WTC11 (cell line): ENCODE measurements around the gene GAST. TPM values are rescaled to one million over a fixed set of nuclear protein-coding genes. Genes with fewer than 3 reads are reported as not detected.
A peak's percentile ranks its signal among the peaks of the same experiment; 100 is the strongest.

Experiments used
- ATAC-seq: fragments of 200-7000 bp; cut with Tn5 transposase; 2 replicates; pipeline ENCODE4 v1.10.0; 2021; ENCODE audit warnings: mild to moderate bottlenecking, moderate library complexity
- CTCF ChIA-PET: fragments of 300-600 bp; sonication (Branson Sonifier 250); formaldehyde crosslinking; loops from one replicate; lab custom pipeline; 2021; ENCODE audit warnings: antibody characterized with exemption; lab: Charles Lee
- POLR2A ChIA-PET: fragments of 350-600 bp; sonication (Branson Sonifier 250); formaldehyde crosslinking; loops from one replicate; lab custom pipeline; 2021; ENCODE audit warnings: antibody characterized with exemption; lab: Charles Lee
- DNase-seq: peaks from one replicate; pipeline ENCODE4 v3.0.0; 2021; ENCODE audit warnings: low spot score
- H3K27ac Mint-ChIP-seq: 2 replicates; pipeline ENCODE4 v1.8.0; 2021; ENCODE audit warnings: mixed read lengths
- H3K27me3 Mint-ChIP-seq: 2 replicates; pipeline ENCODE4 v1.8.0; 2021; ENCODE audit warnings: low read depth, mild to moderate bottlenecking, moderate library complexity, mixed read lengths
- H3K36me3 Mint-ChIP-seq: 2 replicates; pipeline ENCODE4 v1.8.0; 2021; ENCODE audit warnings: mixed read lengths
- H3K4me1 Mint-ChIP-seq: 2 replicates; pipeline ENCODE4 v1.8.0; 2022; ENCODE audit warnings: mixed read lengths
- H3K4me3 Mint-ChIP-seq: 2 replicates; pipeline ENCODE4 v1.8.0; 2021; ENCODE audit warnings: mild to moderate bottlenecking, moderate library complexity, mixed read lengths
- H3K9me3 Mint-ChIP-seq: 2 replicates; pipeline ENCODE4 v1.8.0; 2021; ENCODE audit warnings: mixed read lengths
- AFF4 ChIP-seq: sonication (generic); formaldehyde crosslinking; IDR thresholded peaks from 2 replicates; pipeline ENCODE4 v1.8.1; 2023; ENCODE audit warnings: mild to moderate bottlenecking, missing genetic modification reagents, borderline replicate concordance
- E2F4 ChIP-seq: sonication (generic); formaldehyde crosslinking; IDR thresholded peaks from 2 replicates; pipeline ENCODE4 v1.8.1; 2022; ENCODE audit warnings: low read depth, mild to moderate bottlenecking, moderate library complexity, missing genetic modification reagents, borderline replicate concordance
- ESRRA ChIP-seq: sonication (generic); formaldehyde crosslinking; IDR thresholded peaks from 2 replicates; pipeline ENCODE4 v1.8.1; 2022; ENCODE audit warnings: mild to moderate bottlenecking, missing genetic modification reagents, borderline replicate concordance
- NFE2L1 ChIP-seq: sonication (generic); formaldehyde crosslinking; IDR thresholded peaks from 2 replicates; pipeline ENCODE4 v1.8.1; 2023; ENCODE audit warnings: missing genetic modification reagents
- SOX15 ChIP-seq: fragments of 250-450 bp; sonication (Bioruptor Pico); IDR thresholded peaks from 2 replicates; pipeline ENCODE4 v1.9.0; 2021; ENCODE audit warnings: mild to moderate bottlenecking
- USF1 ChIP-seq: sonication (generic); formaldehyde crosslinking; IDR thresholded peaks from 2 replicates; pipeline ENCODE4 v1.8.0; 2022; ENCODE audit warnings: mild to moderate bottlenecking, missing genetic modification reagents
- ZNF423 ChIP-seq: fragments of 250-450 bp; sonication (Bioruptor Pico); IDR thresholded peaks from 2 replicates; pipeline ENCODE4 v2.1.2; 2022; ENCODE audit warnings: mild to moderate bottlenecking, moderate library complexity
- total RNA-seq: library from RNA; stranded (reverse); gene quantifications from 3 replicates; pipeline ENCODE4 v1.2.3, GENCODE V29; 2021
- TF ChIP-seq, protein P1 (sequence below): sonication (generic); formaldehyde crosslinking; IDR thresholded peaks from 2 replicates; pipeline ENCODE4 v1.8.1; 2023; ENCODE audit warnings: mild to moderate bottlenecking, missing genetic modification reagents
- TF ChIP-seq, protein P2 (sequence below): fragments of 250-450 bp; sonication (Bioruptor Pico); IDR thresholded peaks from 2 replicates; pipeline ENCODE4 v1.9.0; 2021; ENCODE audit warnings: mild to moderate bottlenecking
- TF ChIP-seq, protein P3 (sequence below): sonication (generic); formaldehyde crosslinking; IDR thresholded peaks from 2 replicates; pipeline ENCODE4 v1.8.1; 2023; ENCODE audit warnings: mild to moderate bottlenecking, missing genetic modification reagents, moderate library complexity

Gene GAST
- total RNA-seq, 1 experiment from 2014 or later, result not detected

DNA sequence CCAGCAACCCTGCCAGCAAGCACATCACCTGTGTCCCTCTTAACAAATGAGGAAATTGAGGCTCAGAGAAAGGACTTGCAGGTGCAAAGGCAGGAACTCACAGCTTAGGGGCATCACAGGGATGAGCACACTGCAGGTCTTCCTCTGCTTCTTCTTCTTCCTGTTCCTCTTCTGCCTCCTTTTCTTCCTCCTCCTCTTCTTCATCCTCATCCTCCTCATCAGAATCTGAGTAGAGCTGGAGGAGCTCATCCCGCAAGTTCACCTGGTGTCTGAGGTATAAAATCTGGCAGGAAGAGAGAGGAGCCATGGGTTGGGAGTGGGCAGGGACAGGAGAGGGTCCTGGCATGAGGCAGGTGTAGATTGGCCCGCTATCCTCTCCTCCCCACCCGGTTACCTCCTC is 19.7 kb downstream of the GAST start:
- Mint-ChIP-seq H3K9me3 (no peaks in the 10 kb centered on the region), H3K4me3 (no peak overlapping the region), H3K27ac (no peak overlapping the region), H3K4me1 (peaks cover 7% of the 10 kb centered on the region; the same call in 1 of the 2 replicates), H3K27me3 (peaks cover 64% of the 10 kb centered on the region), H3K36me3 (no peaks in the 10 kb centered on the region)
- ATAC-seq, result no peak
- ChIA-PET POLR2A (interaction anchor here (3.4 kb wide), 1 partner anchor 54 kb away, joined by 15 read pairs; the partner anchor contains the start of gene JUP), CTCF (interaction anchor here (1.2 to 2.8 kb wide), 3 partner anchors 36 to 228 kb away, joined by 3 to 8 read pairs (median 7); partner anchors contain the start of gene JUP)
- no peak for DNase-seq
- no peak for TF ChIP-seq USF1
- TF ChIP-seq, protein P1, sequence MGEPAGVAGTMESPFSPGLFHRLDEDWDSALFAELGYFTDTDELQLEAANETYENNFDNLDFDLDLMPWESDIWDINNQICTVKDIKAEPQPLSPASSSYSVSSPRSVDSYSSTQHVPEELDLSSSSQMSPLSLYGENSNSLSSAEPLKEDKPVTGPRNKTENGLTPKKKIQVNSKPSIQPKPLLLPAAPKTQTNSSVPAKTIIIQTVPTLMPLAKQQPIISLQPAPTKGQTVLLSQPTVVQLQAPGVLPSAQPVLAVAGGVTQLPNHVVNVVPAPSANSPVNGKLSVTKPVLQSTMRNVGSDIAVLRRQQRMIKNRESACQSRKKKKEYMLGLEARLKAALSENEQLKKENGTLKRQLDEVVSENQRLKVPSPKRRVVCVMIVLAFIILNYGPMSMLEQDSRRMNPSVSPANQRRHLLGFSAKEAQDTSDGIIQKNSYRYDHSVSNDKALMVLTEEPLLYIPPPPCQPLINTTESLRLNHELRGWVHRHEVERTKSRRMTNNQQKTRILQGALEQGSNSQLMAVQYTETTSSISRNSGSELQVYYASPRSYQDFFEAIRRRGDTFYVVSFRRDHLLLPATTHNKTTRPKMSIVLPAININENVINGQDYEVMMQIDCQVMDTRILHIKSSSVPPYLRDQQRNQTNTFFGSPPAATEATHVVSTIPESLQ (CRISPR knock-in tag), result no peak

GRCh38 chr17:41733348-41734138 is 21.4 kb downstream of the GAST start:
- Mint-ChIP-seq H3K36me3 (no peaks in the 10 kb centered on the region), H3K4me3 (peak overlapping the region; percentile 75), H3K9me3 (no peaks in the 10 kb centered on the region), H3K27me3 (peaks cover 76% of the 10 kb centered on the region), H3K27ac (no peak overlapping the region), H3K4me1 (peaks cover 12% of the 10 kb centered on the region)
- ATAC-seq (no peak), DNase-seq (no peak)
- no peak for TF ChIP-seq ZNF423
- TF ChIP-seq NFE2L1, result no peak
- no peak for TF ChIP-seq SOX15 (CRISPR knock-in tag)
- no peak for TF ChIP-seq AFF4 (CRISPR knock-in tag)
- TF ChIP-seq, protein P2, sequence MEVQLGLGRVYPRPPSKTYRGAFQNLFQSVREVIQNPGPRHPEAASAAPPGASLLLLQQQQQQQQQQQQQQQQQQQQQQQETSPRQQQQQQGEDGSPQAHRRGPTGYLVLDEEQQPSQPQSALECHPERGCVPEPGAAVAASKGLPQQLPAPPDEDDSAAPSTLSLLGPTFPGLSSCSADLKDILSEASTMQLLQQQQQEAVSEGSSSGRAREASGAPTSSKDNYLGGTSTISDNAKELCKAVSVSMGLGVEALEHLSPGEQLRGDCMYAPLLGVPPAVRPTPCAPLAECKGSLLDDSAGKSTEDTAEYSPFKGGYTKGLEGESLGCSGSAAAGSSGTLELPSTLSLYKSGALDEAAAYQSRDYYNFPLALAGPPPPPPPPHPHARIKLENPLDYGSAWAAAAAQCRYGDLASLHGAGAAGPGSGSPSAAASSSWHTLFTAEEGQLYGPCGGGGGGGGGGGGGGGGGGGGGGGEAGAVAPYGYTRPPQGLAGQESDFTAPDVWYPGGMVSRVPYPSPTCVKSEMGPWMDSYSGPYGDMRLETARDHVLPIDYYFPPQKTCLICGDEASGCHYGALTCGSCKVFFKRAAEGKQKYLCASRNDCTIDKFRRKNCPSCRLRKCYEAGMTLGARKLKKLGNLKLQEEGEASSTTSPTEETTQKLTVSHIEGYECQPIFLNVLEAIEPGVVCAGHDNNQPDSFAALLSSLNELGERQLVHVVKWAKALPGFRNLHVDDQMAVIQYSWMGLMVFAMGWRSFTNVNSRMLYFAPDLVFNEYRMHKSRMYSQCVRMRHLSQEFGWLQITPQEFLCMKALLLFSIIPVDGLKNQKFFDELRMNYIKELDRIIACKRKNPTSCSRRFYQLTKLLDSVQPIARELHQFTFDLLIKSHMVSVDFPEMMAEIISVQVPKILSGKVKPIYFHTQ (CRISPR knock-in tag), result no peak
- no peak for TF ChIP-seq ESRRA
- TF ChIP-seq E2F4 (CRISPR knock-in tag), result no peak
- TF ChIP-seq, protein P3, sequence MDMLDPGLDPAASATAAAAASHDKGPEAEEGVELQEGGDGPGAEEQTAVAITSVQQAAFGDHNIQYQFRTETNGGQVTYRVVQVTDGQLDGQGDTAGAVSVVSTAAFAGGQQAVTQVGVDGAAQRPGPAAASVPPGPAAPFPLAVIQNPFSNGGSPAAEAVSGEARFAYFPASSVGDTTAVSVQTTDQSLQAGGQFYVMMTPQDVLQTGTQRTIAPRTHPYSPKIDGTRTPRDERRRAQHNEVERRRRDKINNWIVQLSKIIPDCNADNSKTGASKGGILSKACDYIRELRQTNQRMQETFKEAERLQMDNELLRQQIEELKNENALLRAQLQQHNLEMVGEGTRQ (CRISPR knock-in tag), result no peak
- POLR2A ChIA-PET, result interaction anchor here (0.6 to 3.4 kb wide), 5 partner anchors 9 to 186 kb away, joined by 3 to 15 read pairs (median 4); partner anchors contain the start of genes ACLY and JUP
- CTCF ChIA-PET, result interaction anchor here (0.7 to 1.3 kb wide), 2 partner anchors 14 to 71 kb away, joined by 4 to 10 read pairs; no protein-coding TSS in a partner anchor
